Panc1 (cell line): Measurements from ENCODE around the gene AFF3. TPM values are rescaled to one million over a fixed set of nuclear protein-coding genes. Genes with fewer than 3 reads are reported as not detected.

Experiments used
- ATAC-seq: fragments of 200-7000 bp; cut with Tn5 transposase; 2 replicates; pipeline ENCODE4 v1.9.1; 2020; ENCODE audit warnings: mild to moderate bottlenecking, moderate library complexity
- BruUV-seq: library from RNA; stranded (reverse); fragments of 400-500 nt; replicated peaks from 2 replicates; lab custom pipeline; 2021; lab: Mats Ljungman, UMichigan
- CTCF ChIA-PET: fragments of 300-600 bp; sonication (Branson Sonifier 250); formaldehyde crosslinking; loops from one replicate; lab custom pipeline; 2022; ENCODE audit warnings: antibody characterized with exemption; lab: Charles Lee
- POLR2A ChIA-PET: fragments of 300-600 bp; sonication (Branson Sonifier 250); formaldehyde crosslinking; loops from one replicate; lab custom pipeline; 2022; ENCODE audit warnings: antibody characterized with exemption; lab: Charles Lee
- DNase-seq: peaks from one replicate; pipeline ENCODE4 v3.0.0-alpha.2; 2010; ENCODE audit warnings: low read depth, low spot score
- H3K27ac ChIP-seq: 2 replicates; pipeline ENCODE4 v1.5.1; 2011; ENCODE audit warnings: mild to moderate bottlenecking, low read length, inconsistent platforms
- H3K27me3 ChIP-seq: fragments of 200-500 bp; sonication (Bioruptor generic); 2 replicates; pipeline ENCODE4 v1.6.0; 2014; ENCODE audit warnings: low read length, inconsistent platforms; ENCODE audit not compliant: control insufficient read depth, insufficient read depth
- H3K36me3 ChIP-seq: fragments of 200-500 bp; sonication (Bioruptor generic); 2 replicates; pipeline ENCODE4 v1.5.1; 2014; ENCODE audit warnings: inconsistent platforms, mild to moderate bottlenecking, low read length, moderate library complexity; ENCODE audit not compliant: control insufficient read depth, insufficient read depth
- H3K4me1 ChIP-seq: 2 replicates; pipeline ENCODE4 v1.5.1; 2011; ENCODE audit warnings: inconsistent platforms, mild to moderate bottlenecking, low read length, moderate library complexity; ENCODE audit not compliant: control insufficient read depth, insufficient read depth
- H3K4me3 ChIP-seq, 2 experiments: 2 replicates each; pipeline ENCODE4 v1.5.1; 2011 to 2012; ENCODE audit warnings: low read depth in 2 of 2, low read length in 2 of 2, mild to moderate bottlenecking in 2 of 2, inconsistent platforms in 1 of 2, moderate library complexity in 1 of 2
- H3K9me3 ChIP-seq: fragments of 200-500 bp; sonication (Bioruptor generic); 2 replicates; pipeline ENCODE4 v1.5.1; 2014; ENCODE audit warnings: low read depth, mild to moderate bottlenecking, inconsistent platforms, low read length, moderate library complexity; ENCODE audit not compliant: control insufficient read depth, insufficient read depth
- POLR2AphosphoS5 ChIP-seq: IDR thresholded peaks from 2 replicates; pipeline ENCODE4 v1.6.1; 2012; ENCODE audit warnings: mild to moderate bottlenecking, low read depth, low read length, moderate library complexity
- SIN3A ChIP-seq: IDR thresholded peaks from 2 replicates; pipeline ENCODE4 v1.6.1; 2012; ENCODE audit warnings: low read depth, mild to moderate bottlenecking, low read length, moderate library complexity, borderline replicate concordance; ENCODE audit not compliant: insufficient read depth
- TCF7L2 ChIP-seq: IDR thresholded peaks from 2 replicates; pipeline ENCODE4 v1.6.1; 2011; ENCODE audit warnings: mild to moderate bottlenecking, low read depth, low read length, inconsistent platforms
- in situ Hi-C: cut with HindIII; loops from 2 replicates; pipeline ENCODE4 v1.10.0; 2016; ENCODE audit warnings: low sequenced_read_pairs, low pct_unique_long_range_greater_than_20kb
- intact Hi-C: fragments of 100-400 bp; cut with micrococcal nuclease; formaldehyde crosslinking; loops from one replicate; pipeline ENCODE4 v1.10.0; 2022; ENCODE audit not compliant: unreplicated experiment
- total RNA-seq: library from RNA; stranded (reverse); gene quantifications from one replicate; pipeline ENCODE4 v1.2.1, GENCODE V29; 2021; ENCODE audit not compliant: unreplicated experiment
- TF ChIP-seq, protein P1 (sequence below): fragments of 450-650 bp; IDR thresholded peaks from 2 replicates; pipeline ENCODE4 v1.5.1; 2017; ENCODE audit warnings: mild to moderate bottlenecking
- TF ChIP-seq, protein P2 (sequence below), 2 experiments: IDR thresholded peaks; 2 replicates each; pipeline ENCODE4 v1.6.1; 2011 to 2012; ENCODE audit warnings: low read depth in 2 of 2, control low read depth in 1 of 2, low read length in 1 of 2, mild to moderate bottlenecking in 1 of 2, moderate library complexity in 1 of 2; ENCODE audit not compliant: insufficient read depth in 1 of 2

Gene AFF3
- total RNA-seq, 1 experiment from 2014 or later = 2.2 TPM

DNA sequence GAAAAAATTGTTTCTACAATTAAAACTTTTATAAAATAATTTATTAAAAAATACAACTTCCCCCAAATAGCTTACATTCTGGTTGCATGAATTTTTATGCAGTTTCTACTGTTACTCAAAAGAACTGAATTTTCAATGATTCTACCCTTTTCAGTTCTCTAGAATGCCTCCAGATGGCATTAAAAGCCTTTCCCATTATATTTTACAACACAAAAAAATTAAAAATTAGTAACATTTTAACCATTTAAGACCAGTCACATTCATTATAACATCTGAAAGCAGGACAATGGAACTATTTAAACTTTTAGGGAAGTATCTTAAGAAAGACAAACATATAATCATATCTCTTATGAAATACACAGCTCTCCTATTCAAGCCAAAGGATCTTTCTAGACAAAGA is 416.6 kb downstream of the AFF3 start:
- DNase-seq = no peak
- intact Hi-C loops (loop anchor here (10.0 kb wide), 1 partner anchor 519 kb away; no protein-coding TSS in a partner anchor), in situ Hi-C loops (no loop called here)
- no peak for ATAC-seq
- no peak overlapping the region for H3K27ac ChIP-seq
- ChIA-PET POLR2A (no interaction called here), CTCF (no interaction called here)
- no TSS peak for BruUV-seq
- H3K36me3 ChIP-seq = no peaks in the 10 kb centered on the region
- no peak overlapping the region for H3K4me3 ChIP-seq
- H3K4me1 ChIP-seq = no peaks in the 10 kb centered on the region
- TF ChIP-seq, protein P1, sequence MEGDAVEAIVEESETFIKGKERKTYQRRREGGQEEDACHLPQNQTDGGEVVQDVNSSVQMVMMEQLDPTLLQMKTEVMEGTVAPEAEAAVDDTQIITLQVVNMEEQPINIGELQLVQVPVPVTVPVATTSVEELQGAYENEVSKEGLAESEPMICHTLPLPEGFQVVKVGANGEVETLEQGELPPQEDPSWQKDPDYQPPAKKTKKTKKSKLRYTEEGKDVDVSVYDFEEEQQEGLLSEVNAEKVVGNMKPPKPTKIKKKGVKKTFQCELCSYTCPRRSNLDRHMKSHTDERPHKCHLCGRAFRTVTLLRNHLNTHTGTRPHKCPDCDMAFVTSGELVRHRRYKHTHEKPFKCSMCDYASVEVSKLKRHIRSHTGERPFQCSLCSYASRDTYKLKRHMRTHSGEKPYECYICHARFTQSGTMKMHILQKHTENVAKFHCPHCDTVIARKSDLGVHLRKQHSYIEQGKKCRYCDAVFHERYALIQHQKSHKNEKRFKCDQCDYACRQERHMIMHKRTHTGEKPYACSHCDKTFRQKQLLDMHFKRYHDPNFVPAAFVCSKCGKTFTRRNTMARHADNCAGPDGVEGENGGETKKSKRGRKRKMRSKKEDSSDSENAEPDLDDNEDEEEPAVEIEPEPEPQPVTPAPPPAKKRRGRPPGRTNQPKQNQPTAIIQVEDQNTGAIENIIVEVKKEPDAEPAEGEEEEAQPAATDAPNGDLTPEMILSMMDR = no peak; the same call in 1 of the 2 replicates
- TF ChIP-seq POLR2AphosphoS5 = no peak
- TF ChIP-seq, protein P2, sequence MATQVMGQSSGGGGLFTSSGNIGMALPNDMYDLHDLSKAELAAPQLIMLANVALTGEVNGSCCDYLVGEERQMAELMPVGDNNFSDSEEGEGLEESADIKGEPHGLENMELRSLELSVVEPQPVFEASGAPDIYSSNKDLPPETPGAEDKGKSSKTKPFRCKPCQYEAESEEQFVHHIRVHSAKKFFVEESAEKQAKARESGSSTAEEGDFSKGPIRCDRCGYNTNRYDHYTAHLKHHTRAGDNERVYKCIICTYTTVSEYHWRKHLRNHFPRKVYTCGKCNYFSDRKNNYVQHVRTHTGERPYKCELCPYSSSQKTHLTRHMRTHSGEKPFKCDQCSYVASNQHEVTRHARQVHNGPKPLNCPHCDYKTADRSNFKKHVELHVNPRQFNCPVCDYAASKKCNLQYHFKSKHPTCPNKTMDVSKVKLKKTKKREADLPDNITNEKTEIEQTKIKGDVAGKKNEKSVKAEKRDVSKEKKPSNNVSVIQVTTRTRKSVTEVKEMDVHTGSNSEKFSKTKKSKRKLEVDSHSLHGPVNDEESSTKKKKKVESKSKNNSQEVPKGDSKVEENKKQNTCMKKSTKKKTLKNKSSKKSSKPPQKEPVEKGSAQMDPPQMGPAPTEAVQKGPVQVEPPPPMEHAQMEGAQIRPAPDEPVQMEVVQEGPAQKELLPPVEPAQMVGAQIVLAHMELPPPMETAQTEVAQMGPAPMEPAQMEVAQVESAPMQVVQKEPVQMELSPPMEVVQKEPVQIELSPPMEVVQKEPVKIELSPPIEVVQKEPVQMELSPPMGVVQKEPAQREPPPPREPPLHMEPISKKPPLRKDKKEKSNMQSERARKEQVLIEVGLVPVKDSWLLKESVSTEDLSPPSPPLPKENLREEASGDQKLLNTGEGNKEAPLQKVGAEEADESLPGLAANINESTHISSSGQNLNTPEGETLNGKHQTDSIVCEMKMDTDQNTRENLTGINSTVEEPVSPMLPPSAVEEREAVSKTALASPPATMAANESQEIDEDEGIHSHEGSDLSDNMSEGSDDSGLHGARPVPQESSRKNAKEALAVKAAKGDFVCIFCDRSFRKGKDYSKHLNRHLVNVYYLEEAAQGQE (IDR thresholded peaks at IDR 0.05; ENCODE audit: insufficient read depth in 1 of 2, low read depth in 2 of 2, low read length in 1 of 2) = no peak
- TF ChIP-seq TCF7L2 = no peak
- no peak for TF ChIP-seq SIN3A
- peaks cover 2% of the 10 kb centered on the region; the same call in 1 of the 2 replicates for H3K27me3 ChIP-seq
- 0 out of 2 replicates have a peak, but pooled peaks cover 7% of the 10 kb centered on the region for H3K9me3 ChIP-seq

DNA sequence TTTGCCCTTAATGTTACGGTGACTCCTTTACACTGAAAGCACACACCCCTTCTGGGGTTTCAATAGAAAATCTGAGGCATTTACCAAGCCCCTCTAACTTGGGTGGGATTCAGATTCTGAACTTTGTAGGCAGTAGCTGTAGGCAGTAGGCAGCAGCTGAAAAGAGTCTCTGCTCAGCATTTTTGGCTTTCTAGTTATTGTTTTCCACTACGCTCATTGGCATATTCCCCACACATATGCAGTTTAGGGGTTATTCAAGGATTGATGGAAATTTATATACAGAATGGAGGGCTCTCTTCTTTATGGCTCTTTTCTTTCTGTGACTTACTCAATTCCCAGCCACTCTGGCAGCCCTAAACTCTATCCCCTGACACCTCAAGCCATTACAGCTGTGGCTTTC is 419.9 kb downstream of the AFF3 start:
- Histone ChIP-seq H3K27me3 (peaks cover 2% of the 10 kb centered on the region; the same call in 1 of the 2 replicates), H3K36me3 (no peaks in the 10 kb centered on the region), H3K9me3 (0 out of 2 replicates have a peak, but pooled peaks cover 7% of the 10 kb centered on the region), H3K4me1 (no peaks in the 10 kb centered on the region), H3K4me3 (no peak overlapping the region), H3K27ac (no peak overlapping the region)
- in situ Hi-C loops (no loop called here), intact Hi-C loops (loop anchor here (10.0 kb wide), 1 partner anchor 522 kb away; no protein-coding TSS in a partner anchor)
- ATAC-seq (no peak), DNase-seq (no peak)
- CTCF ChIA-PET = no interaction called here
- POLR2A ChIA-PET = interaction anchor here (0.5 kb wide), 1 partner anchor 482 kb away, joined by 6 read pairs; no protein-coding TSS in a partner anchor
- no TSS peak for BruUV-seq
- TF ChIP-seq, protein P2 (IDR thresholded peaks at IDR 0.05; ENCODE audit: insufficient read depth in 1 of 2, low read depth in 2 of 2, low read length in 1 of 2) = no peak
- TF ChIP-seq SIN3A (no peak), TCF7L2 (no peak), POLR2AphosphoS5 (no peak)
- TF ChIP-seq, protein P1 = no peak
